ENCODE results near the gene PSAP.

DNA sequence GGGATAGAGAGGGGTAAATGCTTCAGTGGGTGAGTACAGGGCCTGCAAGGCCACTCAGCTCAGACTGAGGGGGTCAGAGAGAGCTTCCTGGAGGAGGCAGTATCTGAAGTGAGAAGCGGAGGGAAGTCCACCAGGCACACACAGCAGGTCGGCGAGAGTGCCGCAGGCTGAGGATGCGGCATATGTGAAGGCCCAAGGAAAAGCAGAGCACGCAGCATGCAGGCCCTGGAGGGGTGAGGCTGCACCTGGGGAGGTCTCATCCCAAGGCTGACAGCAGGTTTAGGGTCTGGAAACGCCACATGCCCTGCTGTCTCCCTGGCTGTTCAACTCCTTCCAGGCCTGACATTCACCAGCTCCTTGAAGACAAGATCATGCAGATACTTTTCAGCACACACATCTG lies 40.4 kb upstream of the PSAP start:
- TF ChIP-seq, protein P1, sequence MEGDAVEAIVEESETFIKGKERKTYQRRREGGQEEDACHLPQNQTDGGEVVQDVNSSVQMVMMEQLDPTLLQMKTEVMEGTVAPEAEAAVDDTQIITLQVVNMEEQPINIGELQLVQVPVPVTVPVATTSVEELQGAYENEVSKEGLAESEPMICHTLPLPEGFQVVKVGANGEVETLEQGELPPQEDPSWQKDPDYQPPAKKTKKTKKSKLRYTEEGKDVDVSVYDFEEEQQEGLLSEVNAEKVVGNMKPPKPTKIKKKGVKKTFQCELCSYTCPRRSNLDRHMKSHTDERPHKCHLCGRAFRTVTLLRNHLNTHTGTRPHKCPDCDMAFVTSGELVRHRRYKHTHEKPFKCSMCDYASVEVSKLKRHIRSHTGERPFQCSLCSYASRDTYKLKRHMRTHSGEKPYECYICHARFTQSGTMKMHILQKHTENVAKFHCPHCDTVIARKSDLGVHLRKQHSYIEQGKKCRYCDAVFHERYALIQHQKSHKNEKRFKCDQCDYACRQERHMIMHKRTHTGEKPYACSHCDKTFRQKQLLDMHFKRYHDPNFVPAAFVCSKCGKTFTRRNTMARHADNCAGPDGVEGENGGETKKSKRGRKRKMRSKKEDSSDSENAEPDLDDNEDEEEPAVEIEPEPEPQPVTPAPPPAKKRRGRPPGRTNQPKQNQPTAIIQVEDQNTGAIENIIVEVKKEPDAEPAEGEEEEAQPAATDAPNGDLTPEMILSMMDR (IDR thresholded peaks at IDR 0.05): no peak
- TF ChIP-seq POLR2A (IDR thresholded peaks at IDR 0.05): no peak

Data from prostate gland (tissue), 2 donors.